NCI-H524 (cell line): ENCODE results near the gene PGAP1.

Source experiments
- DNase-seq, 2 experiments: peaks; one replicate each; lab custom pipeline; 2025; lab: John Stamatoyannopoulos, UW

Gene PGAP1, protein sequence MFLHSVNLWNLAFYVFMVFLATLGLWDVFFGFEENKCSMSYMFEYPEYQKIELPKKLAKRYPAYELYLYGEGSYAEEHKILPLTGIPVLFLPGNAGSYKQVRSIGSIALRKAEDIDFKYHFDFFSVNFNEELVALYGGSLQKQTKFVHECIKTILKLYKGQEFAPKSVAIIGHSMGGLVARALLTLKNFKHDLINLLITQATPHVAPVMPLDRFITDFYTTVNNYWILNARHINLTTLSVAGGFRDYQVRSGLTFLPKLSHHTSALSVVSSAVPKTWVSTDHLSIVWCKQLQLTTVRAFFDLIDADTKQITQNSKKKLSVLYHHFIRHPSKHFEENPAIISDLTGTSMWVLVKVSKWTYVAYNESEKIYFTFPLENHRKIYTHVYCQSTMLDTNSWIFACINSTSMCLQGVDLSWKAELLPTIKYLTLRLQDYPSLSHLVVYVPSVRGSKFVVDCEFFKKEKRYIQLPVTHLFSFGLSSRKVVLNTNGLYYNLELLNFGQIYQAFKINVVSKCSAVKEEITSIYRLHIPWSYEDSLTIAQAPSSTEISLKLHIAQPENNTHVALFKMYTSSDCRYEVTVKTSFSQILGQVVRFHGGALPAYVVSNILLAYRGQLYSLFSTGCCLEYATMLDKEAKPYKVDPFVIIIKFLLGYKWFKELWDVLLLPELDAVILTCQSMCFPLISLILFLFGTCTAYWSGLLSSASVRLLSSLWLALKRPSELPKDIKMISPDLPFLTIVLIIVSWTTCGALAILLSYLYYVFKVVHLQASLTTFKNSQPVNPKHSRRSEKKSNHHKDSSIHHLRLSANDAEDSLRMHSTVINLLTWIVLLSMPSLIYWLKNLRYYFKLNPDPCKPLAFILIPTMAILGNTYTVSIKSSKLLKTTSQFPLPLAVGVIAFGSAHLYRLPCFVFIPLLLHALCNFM

DNA sequence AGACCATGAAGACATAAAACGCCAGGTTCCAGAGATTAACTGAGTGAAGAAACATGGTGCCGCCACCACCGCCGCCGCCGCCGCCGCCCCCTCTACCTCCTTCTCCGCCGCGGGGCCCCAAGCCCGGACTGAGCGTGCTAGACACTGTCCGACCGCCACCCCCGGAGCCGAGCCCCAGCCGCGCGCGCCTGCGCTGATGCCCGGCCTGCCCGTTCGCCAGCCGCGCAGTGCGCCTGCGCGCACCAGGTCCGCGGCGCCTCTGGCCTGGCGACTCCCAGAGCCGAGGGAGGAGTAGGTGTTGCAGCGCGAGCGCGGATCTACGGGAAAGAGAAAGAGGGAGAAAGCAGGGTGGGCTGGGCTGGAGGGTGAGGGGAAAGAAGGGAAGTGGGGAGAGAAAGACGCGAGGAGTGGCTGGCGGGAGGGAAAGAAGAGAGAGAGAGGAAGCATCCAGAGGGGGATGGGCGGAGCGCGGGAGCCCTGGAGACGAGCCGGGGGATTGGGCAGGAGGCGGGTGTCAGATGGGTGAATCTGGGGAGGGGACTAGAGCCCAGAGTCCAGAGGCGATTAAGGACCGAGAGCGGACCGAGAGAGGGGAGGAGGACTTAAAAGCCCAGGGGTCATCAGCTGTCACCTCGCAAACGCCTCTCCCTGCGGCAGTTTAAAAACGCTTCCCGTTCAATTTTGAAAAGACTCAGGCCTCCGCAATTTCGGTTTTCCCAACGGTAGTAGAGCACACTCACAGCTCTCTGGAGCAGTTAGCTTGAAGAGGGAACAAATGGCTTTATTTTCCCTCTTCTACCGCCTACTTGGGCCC, at the start of gene PGAP1:
Gene PGAP1, minus strand, starts transcription at position 146 of the 814 bp plus-strand sequence. Its CDS starts 91 bp downstream, at position 55.
- peak; percentile 97 to 99 for DNase-seq

DNA sequence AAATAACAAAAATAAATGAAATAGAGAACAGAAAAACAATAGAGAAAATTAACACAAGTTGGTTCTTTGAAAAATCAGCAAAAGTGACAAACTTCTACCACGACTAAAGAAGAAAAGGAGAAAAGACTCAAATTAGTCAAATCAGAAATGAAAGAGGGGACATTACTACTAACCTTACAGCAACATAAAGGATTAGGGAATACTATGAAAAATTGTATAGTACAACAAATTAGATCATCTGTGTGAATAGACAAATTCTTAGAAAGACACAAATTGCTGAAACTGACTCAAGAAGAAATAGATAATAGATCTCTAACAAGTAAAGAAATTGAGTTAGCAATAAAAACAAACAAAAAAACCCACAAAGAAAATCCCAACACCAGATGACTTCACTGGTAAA, 48.5 kb upstream of the PGAP1 start:
- DNase-seq = no peak

DNA sequence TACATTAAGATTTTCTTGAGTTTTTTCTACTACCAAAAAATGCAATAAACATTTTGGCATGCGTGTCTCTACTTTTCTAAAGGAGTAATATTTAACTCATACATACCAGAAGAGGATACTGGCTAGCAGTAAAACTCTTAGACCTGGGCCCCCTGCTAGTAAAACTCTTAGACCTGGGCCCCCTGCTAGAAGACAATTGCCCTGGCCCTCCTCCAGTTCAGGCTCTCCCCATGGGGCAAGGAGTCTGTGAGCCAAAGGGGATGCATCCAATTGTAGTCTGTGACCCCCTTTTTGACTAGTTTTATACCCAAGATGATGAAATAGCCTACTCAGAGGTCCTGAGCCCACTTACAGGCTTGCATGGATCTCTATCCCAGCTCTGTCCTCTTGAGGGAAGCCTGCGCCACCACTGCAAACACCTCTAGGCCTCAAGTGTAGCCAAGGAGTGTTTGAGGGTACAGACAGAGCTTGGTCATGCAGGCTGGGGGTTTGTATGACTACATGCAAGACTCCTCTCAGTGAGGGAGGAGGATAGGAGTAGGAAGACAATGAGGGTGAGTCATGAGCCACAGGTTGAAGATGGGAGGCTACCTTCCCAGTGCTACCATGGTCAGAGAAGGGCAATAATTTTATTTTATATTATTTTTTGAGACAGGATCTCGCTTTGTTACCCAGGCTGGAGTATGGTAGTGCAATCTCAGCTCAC, 45.2 kb upstream of the PGAP1 start:
- no peak for DNase-seq

DNA sequence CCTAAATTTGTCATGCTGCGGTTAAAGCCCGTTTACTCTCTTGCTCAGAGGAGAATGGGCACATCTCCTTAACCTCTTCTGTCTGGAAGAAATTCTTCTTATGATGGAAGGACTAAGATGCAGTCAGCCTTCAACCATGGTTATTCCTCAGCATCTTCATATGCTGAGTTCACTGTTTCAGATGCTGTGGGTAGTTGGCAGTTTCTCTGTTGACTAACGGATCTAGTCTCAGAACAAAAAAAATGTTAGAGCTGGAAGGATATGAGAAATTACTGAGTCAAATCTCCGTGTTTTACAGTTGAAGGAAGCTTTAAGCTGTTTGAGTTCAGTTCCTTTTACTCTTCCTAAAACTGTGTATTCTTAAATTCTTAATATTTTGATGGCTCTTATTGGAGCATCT, 43.6 kb upstream of the PGAP1 start:
- no peak for DNase-seq

DNA sequence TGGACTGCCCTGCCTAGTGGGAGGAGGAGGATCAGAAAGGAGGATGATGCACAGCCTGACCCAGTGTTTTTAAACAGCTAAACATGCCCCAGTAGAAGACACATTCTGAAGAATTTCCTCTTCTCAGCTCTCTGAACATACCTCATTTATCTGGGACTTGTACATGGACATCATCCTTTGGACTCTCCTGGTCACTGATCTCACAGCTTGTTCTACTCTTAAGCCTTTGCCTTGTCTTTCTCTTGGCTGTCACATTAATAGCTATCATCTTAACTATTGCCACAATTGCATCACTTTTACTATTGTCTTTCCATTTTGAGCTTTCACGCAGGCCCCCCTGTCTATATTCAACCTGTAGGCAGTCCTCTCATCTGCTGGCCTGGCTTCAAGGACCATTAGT, 42.0 kb upstream of the PGAP1 start:
- DNase-seq = no peak

DNA sequence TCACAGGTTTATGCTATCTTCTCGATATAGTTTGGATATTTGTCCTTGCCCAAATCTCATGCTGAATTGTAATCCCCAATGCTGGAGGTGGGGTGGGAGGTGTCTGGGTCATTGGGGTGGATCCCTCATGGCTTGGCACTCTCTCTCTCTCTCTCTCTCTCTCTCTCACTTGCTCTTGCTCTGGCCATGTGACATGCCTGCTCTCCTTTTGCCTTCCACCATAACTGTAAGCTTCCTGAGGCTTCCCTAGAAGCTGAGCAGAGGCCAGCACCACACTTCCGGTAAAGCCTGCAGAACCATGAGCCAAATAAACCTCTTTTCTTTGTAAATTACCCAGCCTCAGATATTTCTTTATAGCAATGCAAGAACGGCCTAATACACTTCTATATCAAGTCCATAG, 41.3 kb upstream of the PGAP1 start:
- no peak for DNase-seq

DNA sequence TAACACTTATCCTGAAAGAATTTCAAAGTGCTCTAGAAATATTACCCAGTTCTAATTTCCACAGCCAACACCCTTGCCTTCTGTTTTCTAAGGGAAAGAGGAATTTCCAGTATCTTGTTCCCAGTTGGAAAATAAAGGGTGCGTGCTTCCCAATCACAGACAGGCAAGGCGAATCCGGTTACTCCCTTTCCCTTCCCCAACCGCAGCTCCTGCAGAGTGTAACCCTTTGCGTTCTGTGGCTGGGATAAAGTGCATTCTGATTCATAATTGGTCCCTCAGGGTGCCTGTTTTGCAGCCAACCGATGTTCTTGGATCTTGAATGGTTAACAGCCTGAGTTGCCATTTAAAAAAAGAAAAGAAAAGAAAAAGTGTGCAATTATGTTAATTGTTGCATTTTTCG, 40.6 kb upstream of the PGAP1 start:
- DNase-seq = no peak

DNA sequence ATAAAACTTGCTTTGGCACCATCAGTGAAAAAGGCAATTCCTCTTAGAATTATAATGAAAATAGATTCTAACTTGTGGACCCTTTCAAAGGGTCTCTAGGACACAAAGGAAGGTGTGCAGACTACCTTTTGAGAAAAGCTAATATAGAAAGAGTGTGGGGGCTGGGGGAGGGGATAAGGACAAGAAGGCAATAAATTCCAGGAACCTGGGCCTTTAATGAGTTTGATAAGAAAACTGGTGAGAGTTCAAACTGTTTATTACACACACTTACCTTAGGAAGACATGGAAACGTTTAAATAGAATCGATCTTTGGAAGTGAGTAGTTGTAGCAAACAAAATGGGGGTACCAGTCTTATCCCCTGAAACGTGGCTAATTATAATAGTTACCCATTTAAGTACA, 39.6 kb upstream of the PGAP1 start:
- DNase-seq = no peak

DNA sequence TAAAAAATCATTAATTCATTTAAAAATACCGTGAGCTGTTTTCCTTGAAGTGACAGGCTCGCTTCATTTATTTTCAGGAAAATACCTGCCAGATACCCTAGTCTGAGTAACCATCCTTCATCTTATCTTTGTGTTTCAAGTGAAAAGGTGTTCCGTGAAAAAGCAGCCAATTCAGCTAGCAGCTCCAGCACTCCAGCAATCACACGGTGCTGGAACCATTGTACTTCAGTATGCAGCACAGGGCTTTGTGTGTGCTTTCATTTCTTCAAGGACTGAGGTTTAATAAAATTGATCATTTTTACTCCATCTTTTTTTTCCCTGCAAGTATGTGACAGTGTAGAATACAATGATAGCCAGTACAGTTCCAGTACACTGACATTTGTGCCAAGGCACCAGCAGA, 39.1 kb upstream of the PGAP1 start:
- DNase-seq = no peak

DNA sequence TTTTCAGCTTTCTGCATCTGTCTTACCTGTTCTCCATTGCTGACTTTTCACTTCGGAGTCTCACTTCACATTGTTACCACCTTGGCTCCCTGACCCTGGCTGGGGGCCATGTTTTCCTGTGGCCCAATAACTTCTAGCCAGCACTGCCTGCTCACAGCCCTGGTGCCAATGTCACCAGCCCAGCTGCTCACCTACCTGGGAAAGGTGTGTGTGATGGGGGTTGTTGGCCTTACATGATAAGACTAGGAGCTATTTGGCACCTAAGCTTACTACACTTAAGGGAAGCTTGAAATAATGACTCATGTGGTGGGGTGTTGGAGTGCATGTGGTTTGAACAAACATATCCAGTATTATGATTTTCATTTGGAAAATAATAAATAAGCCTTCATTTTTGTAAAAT, 37.5 kb upstream of the PGAP1 start:
- DNase-seq = no peak

DNA sequence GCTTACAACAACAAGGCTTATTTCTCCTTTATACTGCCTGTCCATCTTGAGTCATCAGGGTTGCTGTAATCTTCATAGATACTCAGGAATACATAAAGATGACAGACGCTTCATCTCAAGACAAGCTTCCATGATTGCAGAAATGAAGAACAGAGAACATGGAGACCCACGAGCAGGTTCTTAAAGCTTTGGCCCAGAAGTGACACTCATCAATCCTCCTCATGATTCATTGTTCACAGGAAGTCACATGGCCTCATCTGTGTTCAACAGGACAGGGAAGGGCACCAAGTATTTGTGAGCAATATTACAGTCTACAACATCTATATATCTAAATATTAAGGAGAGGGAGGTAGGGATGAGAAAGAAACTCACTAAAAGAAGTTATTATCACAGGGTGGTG, 36.5 kb upstream of the PGAP1 start:
- DNase-seq = no peak

DNA sequence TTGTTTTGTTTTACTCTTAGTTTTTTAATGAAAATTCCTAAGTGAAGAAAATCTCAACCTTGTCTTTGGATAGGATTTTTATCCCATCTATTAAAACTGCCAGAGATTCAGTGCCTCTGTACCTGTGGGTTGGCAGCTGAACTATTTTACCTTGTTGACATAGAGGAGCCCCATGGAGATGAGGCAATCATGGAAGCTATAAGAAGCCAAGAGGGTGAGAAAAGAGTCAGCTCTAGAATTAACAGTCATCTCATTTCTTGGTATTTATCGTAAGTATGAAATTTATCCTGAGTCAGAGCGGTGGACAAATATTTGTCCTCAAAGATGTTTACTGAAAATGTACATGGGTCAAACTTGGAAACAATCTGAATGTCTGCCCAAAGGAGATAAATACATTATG, 35.8 kb upstream of the PGAP1 start:
- no peak for DNase-seq

DNA sequence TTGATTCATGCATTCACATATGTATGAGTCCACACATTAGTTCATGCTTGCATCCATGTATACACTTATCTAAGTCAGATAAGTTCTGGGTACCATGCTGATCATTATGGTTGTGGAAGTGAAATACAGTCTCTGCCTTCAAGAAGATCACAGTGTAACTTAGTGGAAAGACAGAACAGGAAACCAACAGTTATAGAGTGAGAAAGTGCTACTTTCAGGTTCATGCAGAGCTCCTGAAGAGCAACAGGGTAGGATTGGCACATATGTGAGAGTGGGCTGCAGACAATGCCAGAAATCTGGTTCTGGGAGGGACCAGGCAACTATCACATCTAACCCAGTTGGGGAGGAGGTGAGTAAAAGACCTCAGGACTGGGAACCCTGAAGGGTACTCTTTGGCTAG, 35.4 kb upstream of the PGAP1 start:
- DNase-seq = no peak

DNA sequence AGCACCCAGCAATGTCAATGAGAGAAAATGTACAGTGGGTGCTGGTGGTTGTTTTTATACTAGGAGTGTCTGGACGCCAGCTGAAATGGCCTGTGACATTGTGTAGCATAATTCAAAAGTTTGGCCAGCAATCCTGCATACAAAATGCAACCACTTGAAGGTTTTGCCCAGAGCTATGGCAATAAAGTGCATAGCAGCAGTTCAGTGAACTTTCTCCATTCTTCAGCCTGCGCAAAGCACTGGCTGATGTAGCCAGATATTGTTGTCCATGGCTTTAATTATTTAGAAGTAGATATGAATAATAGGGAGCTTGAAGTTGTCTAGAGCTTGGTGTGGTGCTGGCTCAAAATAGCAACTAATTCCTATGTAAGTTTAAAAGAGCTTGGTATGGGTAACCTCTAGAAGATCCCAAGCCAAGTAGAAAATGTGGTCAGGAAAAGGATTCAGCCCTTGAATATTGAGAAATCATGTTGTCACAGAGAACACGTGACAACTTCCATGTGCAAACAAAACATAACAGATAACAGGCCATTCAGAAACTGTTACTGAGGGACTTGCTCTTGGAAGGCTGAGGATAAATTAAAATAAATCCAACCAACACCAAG, 33.3 kb upstream of the PGAP1 start:
- DNase-seq = no peak

DNA sequence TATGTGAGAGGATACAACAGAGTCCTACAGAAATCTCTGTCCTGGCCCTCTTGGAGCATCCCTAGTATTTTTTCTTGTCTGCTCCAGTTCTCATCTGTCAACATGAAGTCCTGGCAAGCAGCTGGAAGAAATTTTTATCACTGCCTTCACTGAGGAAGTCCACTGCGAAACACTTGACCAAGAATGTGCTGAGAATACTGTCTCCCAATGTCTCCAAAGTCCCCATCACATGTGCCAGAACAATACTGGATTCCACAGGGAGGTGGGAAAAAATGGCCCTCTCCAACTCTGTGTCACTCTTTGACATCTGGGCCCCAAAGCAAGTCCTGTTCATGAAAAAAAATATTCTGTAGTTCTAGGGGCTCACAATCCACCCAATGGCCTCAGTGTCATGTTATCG, 32.8 kb upstream of the PGAP1 start:
- DNase-seq = no peak

DNA sequence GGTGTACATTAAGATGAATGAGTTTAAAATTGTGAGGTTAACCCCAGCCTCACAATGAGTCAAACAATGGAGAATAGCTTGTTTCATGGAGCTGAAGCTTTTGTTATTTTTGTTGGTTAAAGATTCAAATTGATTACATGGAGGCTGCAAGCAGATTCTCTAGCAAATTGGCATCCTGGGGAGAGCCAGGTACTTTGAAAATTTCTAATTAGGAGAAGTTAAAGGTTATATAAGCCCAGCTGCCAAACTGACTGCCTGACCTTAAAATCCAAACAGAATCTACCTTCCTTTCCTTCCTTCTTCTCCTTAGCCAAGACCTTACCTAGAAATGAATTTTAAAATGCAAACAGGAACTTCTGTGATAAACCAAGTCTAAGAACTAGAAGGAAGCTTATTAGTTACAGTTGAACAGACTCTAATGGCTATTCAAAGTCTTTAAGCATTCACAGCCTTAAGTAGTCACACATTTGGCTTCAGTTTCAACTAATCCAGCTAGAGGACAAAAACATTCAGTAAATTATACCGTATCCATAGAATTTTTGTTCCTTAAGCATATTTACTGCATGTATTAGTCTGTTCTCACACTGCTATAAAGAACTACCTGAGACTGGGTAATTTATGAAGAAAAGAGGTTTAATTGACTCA, 31.5 kb upstream of the PGAP1 start:
- DNase-seq = peak in 1 of 2 experiments; percentile 11

DNA sequence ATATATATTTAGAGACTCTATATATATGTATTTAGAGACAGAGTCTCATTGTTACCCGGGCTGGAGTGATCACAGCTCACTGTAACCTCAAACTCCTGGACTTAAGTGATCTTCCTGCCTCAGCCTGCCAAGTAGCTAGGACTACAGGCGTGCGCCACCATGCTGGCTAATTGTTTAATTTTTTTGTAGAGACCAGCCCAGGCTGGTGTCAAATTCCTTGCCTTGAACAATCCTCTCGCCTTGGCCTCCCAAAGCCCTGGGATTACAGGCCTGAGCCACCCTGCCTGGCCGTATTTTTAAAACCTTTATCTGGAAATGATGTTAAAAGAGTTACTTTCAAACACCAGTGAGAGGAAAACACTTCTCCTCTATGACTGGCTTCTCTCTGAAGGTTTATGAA, 30.9 kb upstream of the PGAP1 start:
- DNase-seq = no peak

DNA sequence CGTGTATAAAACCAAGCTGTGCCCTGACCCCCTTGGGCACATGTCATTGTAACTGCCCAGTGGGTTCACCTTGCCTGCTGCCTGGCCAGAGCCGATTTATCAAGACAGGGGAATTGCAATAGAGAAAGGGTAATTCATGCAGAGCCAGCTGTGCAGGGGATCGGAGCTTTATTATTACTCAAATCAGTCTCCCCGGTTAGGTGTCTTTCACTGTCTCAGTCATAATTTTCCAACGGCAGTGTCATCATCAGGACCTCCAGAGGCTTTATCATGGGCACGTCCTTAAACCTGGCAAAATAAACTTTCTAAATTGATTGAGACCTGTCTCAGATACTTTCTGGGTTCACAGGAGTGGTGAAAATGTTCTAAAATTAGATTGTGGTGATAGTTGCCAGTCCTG, 29.6 kb upstream of the PGAP1 start:
- no peak for DNase-seq

DNA sequence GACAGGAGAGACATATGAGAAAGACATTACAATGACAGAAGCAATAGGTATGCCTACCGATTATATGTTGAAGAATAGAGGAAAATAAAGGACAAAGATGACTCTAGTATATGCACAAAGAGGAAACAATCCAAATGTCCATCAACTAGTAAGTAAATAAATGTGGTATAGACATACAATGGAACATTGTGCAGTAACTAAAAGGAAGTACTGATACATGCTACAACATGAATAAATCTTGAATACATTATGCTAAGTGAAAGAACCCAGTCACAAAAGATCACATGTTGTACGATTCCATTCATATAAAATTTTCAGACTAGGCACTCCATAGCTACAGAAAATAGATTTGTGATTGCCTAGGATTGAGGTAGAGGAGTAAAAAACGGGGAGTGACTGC, 28.5 kb upstream of the PGAP1 start:
- DNase-seq = no peak

DNA sequence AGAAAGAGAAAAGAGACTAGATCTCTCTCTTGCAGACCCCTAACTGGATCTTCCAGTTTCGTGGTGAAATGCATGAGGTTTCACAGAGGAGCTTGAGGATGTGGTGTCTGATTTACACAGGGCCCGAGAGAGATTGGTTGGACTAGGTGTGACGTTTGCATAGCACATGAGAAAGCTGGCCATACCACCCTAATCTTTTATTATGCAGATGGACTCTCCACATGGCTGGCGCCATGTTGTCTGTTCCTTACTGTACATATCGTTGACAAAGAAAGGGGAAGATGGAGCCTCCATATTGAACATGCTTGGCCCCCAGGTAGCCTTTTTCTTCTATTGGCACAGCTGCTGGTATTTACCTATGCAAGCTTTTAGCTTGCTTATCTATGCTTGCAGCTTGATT, 27.5 kb upstream of the PGAP1 start:
- no peak for DNase-seq

DNA sequence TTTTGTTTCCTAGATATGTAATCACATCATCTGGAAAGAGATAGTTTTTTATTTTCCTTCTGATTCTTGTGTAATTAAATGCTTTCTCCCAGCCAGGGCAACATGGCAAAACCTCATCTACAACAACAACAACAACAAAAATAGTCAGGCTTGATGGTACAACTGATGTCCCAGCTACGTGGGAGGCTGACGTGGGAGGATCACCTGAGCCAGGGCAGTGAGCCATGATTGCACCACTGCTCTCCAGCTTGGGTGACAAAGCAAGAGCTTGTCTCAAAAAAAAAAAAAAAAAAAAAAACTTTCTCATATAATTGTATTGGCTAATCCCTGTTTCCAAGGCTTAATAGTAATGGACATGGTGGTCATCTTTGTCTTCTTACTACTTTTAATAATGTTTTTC, 26.4 kb upstream of the PGAP1 start:
- no peak for DNase-seq
